ENCODE data around the gene WDR88. TPM values are rescaled to one million over a fixed set of nuclear protein-coding genes. Genes with fewer than 3 reads are reported as not detected.

Gene WDR88
- total RNA-seq, 1 experiment from 2014 or later = not detected

GRCh38 chr19:33098055-33098534 is 33.8 kb upstream of the WDR88 start:
- no peak overlapping the region for H3K4me3 ChIP-seq (ENCODE audit: low read length)
- H3K79me2 ChIP-seq (ENCODE audit: low read length) = no peaks in the 10 kb centered on the region
- H2AFZ ChIP-seq (ENCODE audit: low read length) = no peak overlapping the region
- H3K27me3 ChIP-seq (ENCODE audit: low read length) = no peaks in the 10 kb centered on the region
- no peak overlapping the region for H3K27ac ChIP-seq (ENCODE audit: low read length)
- H4K20me1 ChIP-seq (ENCODE audit: insufficient read depth, low read depth, low read length) = no peaks in the 10 kb centered on the region
- no peak overlapping the region for H3K9ac ChIP-seq (ENCODE audit: low read length)
- H3K4me1 ChIP-seq (ENCODE audit: low read length) = no peaks in the 10 kb centered on the region
- no peak overlapping the region for H3K4me2 ChIP-seq (ENCODE audit: low read depth, low read length, poor library complexity, severe bottlenecking)
- H3K36me3 ChIP-seq (ENCODE audit: insufficient read depth, low read length) = peaks cover 14% of the 10 kb centered on the region; the same call in 1 of the 2 replicates
- H3K9me2 ChIP-seq (replicated peaks; ENCODE audit: insufficient read depth, low read length) = no peaks in the 10 kb centered on the region
- H3K9me3 ChIP-seq (ENCODE audit: low read length) = no peaks in the 10 kb centered on the region
- DNase-seq = no peak

GRCh38 chr19:33100894-33101644 is 30.8 kb upstream of the WDR88 start:
- H3K9ac ChIP-seq (ENCODE audit: low read length) = no peak overlapping the region
- no peak overlapping the region for H3K27ac ChIP-seq (ENCODE audit: low read length)
- H3K36me3 ChIP-seq (ENCODE audit: insufficient read depth, low read length) = peaks cover 15% of the 10 kb centered on the region; the same call in 1 of the 2 replicates
- no peaks in the 10 kb centered on the region for H3K9me3 ChIP-seq (ENCODE audit: low read length)
- no peak overlapping the region for H3K4me2 ChIP-seq (ENCODE audit: low read depth, low read length, poor library complexity, severe bottlenecking)
- no peak overlapping the region for H3K4me3 ChIP-seq (ENCODE audit: low read length)
- no peaks in the 10 kb centered on the region for H3K79me2 ChIP-seq (ENCODE audit: low read length)
- H3K4me1 ChIP-seq (ENCODE audit: low read length) = no peaks in the 10 kb centered on the region
- no peak for DNase-seq
- H2AFZ ChIP-seq (ENCODE audit: low read length) = no peak overlapping the region
- H3K9me2 ChIP-seq (replicated peaks; ENCODE audit: insufficient read depth, low read length) = no peaks in the 10 kb centered on the region
- no peaks in the 10 kb centered on the region for H4K20me1 ChIP-seq (ENCODE audit: insufficient read depth, low read depth, low read length)
- H3K27me3 ChIP-seq (ENCODE audit: low read length) = no peaks in the 10 kb centered on the region

GRCh38 chr19:33102893-33103292 is 29.0 kb upstream of the WDR88 start:
- H4K20me1 ChIP-seq (ENCODE audit: insufficient read depth, low read depth, low read length) = no peaks in the 10 kb centered on the region
- H3K27me3 ChIP-seq (ENCODE audit: low read length) = no peaks in the 10 kb centered on the region
- no peak overlapping the region for H3K27ac ChIP-seq (ENCODE audit: low read length)
- H2AFZ ChIP-seq (ENCODE audit: low read length) = no peak overlapping the region
- H3K4me3 ChIP-seq (ENCODE audit: low read length) = no peak overlapping the region
- no peaks in the 10 kb centered on the region for H3K9me3 ChIP-seq (ENCODE audit: low read length)
- H3K79me2 ChIP-seq (ENCODE audit: low read length) = no peaks in the 10 kb centered on the region
- no peaks in the 10 kb centered on the region for H3K9me2 ChIP-seq (replicated peaks; ENCODE audit: insufficient read depth, low read length)
- no peak for DNase-seq
- peaks cover 13% of the 10 kb centered on the region; the same call in 1 of the 2 replicates for H3K36me3 ChIP-seq (ENCODE audit: insufficient read depth, low read length)
- no peaks in the 10 kb centered on the region for H3K4me1 ChIP-seq (ENCODE audit: low read length)
- no peak overlapping the region for H3K9ac ChIP-seq (ENCODE audit: low read length)
- no peak overlapping the region for H3K4me2 ChIP-seq (ENCODE audit: low read depth, low read length, poor library complexity, severe bottlenecking)

- no peak overlapping the region for H3K9ac ChIP-seq (ENCODE audit: low read length)
- peaks cover 14% of the 10 kb centered on the region; the same call in 1 of the 2 replicates for H3K36me3 ChIP-seq (ENCODE audit: insufficient read depth, low read length)
- H3K27me3 ChIP-seq (ENCODE audit: low read length) = no peaks in the 10 kb centered on the region
- no peak for DNase-seq
- no peak overlapping the region for H2AFZ ChIP-seq (ENCODE audit: low read length)
- H3K4me3 ChIP-seq (ENCODE audit: low read length) = no peak overlapping the region
- no peaks in the 10 kb centered on the region for H3K4me1 ChIP-seq (ENCODE audit: low read length)
- H3K9me3 ChIP-seq (ENCODE audit: low read length) = no peaks in the 10 kb centered on the region
- no peaks in the 10 kb centered on the region for H3K9me2 ChIP-seq (replicated peaks; ENCODE audit: insufficient read depth, low read length)
- H3K27ac ChIP-seq (ENCODE audit: low read length) = no peak overlapping the region
- H4K20me1 ChIP-seq (ENCODE audit: insufficient read depth, low read depth, low read length) = no peaks in the 10 kb centered on the region
- no peaks in the 10 kb centered on the region for H3K79me2 ChIP-seq (ENCODE audit: low read length)
- no peak overlapping the region for H3K4me2 ChIP-seq (ENCODE audit: low read depth, low read length, poor library complexity, severe bottlenecking)
These were observed 23.8 kb upstream of the WDR88 start for GRCh38 chr19:33108161-33108560.

GRCh38 chr19:33110137-33110910 is 21.6 kb upstream of the WDR88 start:
- H3K9ac ChIP-seq (ENCODE audit: low read length) = no peak overlapping the region
- H2AFZ ChIP-seq (ENCODE audit: low read length) = no peak overlapping the region
- no peaks in the 10 kb centered on the region for H3K9me2 ChIP-seq (replicated peaks; ENCODE audit: insufficient read depth, low read length)
- H3K36me3 ChIP-seq (ENCODE audit: insufficient read depth, low read length) = peaks cover 13% of the 10 kb centered on the region; the same call in 1 of the 2 replicates
- no peaks in the 10 kb centered on the region for H3K4me1 ChIP-seq (ENCODE audit: low read length)
- DNase-seq = no peak
- H3K4me2 ChIP-seq (ENCODE audit: low read depth, low read length, poor library complexity, severe bottlenecking) = no peak overlapping the region
- H3K4me3 ChIP-seq (ENCODE audit: low read length) = no peak overlapping the region
- no peaks in the 10 kb centered on the region for H4K20me1 ChIP-seq (ENCODE audit: insufficient read depth, low read depth, low read length)
- H3K27me3 ChIP-seq (ENCODE audit: low read length) = no peaks in the 10 kb centered on the region
- H3K9me3 ChIP-seq (ENCODE audit: low read length) = no peaks in the 10 kb centered on the region
- H3K27ac ChIP-seq (ENCODE audit: low read length) = no peak overlapping the region
- no peaks in the 10 kb centered on the region for H3K79me2 ChIP-seq (ENCODE audit: low read length)

GRCh38 chr19:33111587-33111986 is 20.3 kb upstream of the WDR88 start:
- peaks cover 18% of the 10 kb centered on the region; the same call in 1 of the 2 replicates for H3K36me3 ChIP-seq (ENCODE audit: insufficient read depth, low read length)
- H3K27ac ChIP-seq (ENCODE audit: low read length) = no peak overlapping the region
- H3K9me3 ChIP-seq (ENCODE audit: low read length) = no peaks in the 10 kb centered on the region
- DNase-seq = no peak
- no peak overlapping the region for H3K4me3 ChIP-seq (ENCODE audit: low read length)
- no peaks in the 10 kb centered on the region for H4K20me1 ChIP-seq (ENCODE audit: insufficient read depth, low read depth, low read length)
- H3K9ac ChIP-seq (ENCODE audit: low read length) = no peak overlapping the region
- no peaks in the 10 kb centered on the region for H3K79me2 ChIP-seq (ENCODE audit: low read length)
- no peaks in the 10 kb centered on the region for H3K27me3 ChIP-seq (ENCODE audit: low read length)
- H2AFZ ChIP-seq (ENCODE audit: low read length) = no peak overlapping the region
- no peaks in the 10 kb centered on the region for H3K9me2 ChIP-seq (replicated peaks; ENCODE audit: insufficient read depth, low read length)
- no peaks in the 10 kb centered on the region for H3K4me1 ChIP-seq (ENCODE audit: low read length)
- no peak overlapping the region for H3K4me2 ChIP-seq (ENCODE audit: low read depth, low read length, poor library complexity, severe bottlenecking)

- no peak overlapping the region for H3K4me2 ChIP-seq (ENCODE audit: low read depth, low read length, poor library complexity, severe bottlenecking)
- H3K36me3 ChIP-seq (ENCODE audit: insufficient read depth, low read length) = peaks cover 18% of the 10 kb centered on the region; the same call in 1 of the 2 replicates
- H3K9me2 ChIP-seq (replicated peaks; ENCODE audit: insufficient read depth, low read length) = no peaks in the 10 kb centered on the region
- no peak overlapping the region for H2AFZ ChIP-seq (ENCODE audit: low read length)
- H3K4me1 ChIP-seq (ENCODE audit: low read length) = no peaks in the 10 kb centered on the region
- no peak overlapping the region for H3K4me3 ChIP-seq (ENCODE audit: low read length)
- H3K79me2 ChIP-seq (ENCODE audit: low read length) = no peaks in the 10 kb centered on the region
- no peak for DNase-seq
- H3K9me3 ChIP-seq (ENCODE audit: low read length) = no peaks in the 10 kb centered on the region
- H3K27me3 ChIP-seq (ENCODE audit: low read length) = no peaks in the 10 kb centered on the region
- no peaks in the 10 kb centered on the region for H4K20me1 ChIP-seq (ENCODE audit: insufficient read depth, low read depth, low read length)
- H3K27ac ChIP-seq (ENCODE audit: low read length) = no peak overlapping the region
- H3K9ac ChIP-seq (ENCODE audit: low read length) = no peak overlapping the region
These were observed 17.6 kb upstream of the WDR88 start for GRCh38 chr19:33114312-33114711.

GRCh38 chr19:33117501-33117900 is 14.4 kb upstream of the WDR88 start:
- Histone ChIP-seq H4K20me1 (ENCODE audit: insufficient read depth, low read depth, low read length) (no peaks in the 10 kb centered on the region), H3K4me2 (ENCODE audit: low read depth, low read length, poor library complexity, severe bottlenecking) (no peak overlapping the region), H3K9me3 (ENCODE audit: low read length) (no peaks in the 10 kb centered on the region), H3K79me2 (ENCODE audit: low read length) (no peaks in the 10 kb centered on the region), H2AFZ (ENCODE audit: low read length) (no peak overlapping the region), H3K4me3 (ENCODE audit: low read length) (no peak overlapping the region), H3K4me1 (ENCODE audit: low read length) (no peaks in the 10 kb centered on the region), H3K9ac (ENCODE audit: low read length) (no peak overlapping the region), H3K27me3 (ENCODE audit: low read length) (no peaks in the 10 kb centered on the region), H3K36me3 (ENCODE audit: insufficient read depth, low read length) (peaks cover 8% of the 10 kb centered on the region; the same call in 1 of the 2 replicates), H3K9me2 (replicated peaks; ENCODE audit: insufficient read depth, low read length) (no peaks in the 10 kb centered on the region), H3K27ac (ENCODE audit: low read length) (no peak overlapping the region)
- DNase-seq = no peak

Measured in Karpas-422 (cell line).